Activated B cell treated with CpG ODN at 0.5 μM for 24 hours (primary cell): ENCODE results near the gene ZNF428. TPM values are rescaled to one million over a fixed set of nuclear protein-coding genes. Genes with fewer than 3 reads are reported as not detected.

Source experiments
- ATAC-seq: fragments of 200-7000 bp; cut with Tn5 transposase; one replicate; pipeline ENCODE4 v1.10.0; 2021; ENCODE audit warnings: low read depth, mild to moderate bottlenecking, moderate library complexity
- CTCF ChIA-PET: fragments of 350-600 bp; sonication (Branson Sonifier 250); formaldehyde crosslinking; loops from one replicate; lab custom pipeline; 2021; ENCODE audit warnings: antibody characterized with exemption; lab: Charles Lee
- POLR2A ChIA-PET: fragments of 350-600 bp; sonication (Branson Sonifier 250); formaldehyde crosslinking; loops from one replicate; lab custom pipeline; 2021; ENCODE audit warnings: antibody characterized with exemption; lab: Charles Lee
- DNase-seq: peaks from one replicate; pipeline ENCODE4 v3.0.0; 2022
- H3K27ac Mint-ChIP-seq: one replicate; pipeline ENCODE4 v1.8.0; 2020; ENCODE audit warnings: mixed read lengths
- H3K27me3 Mint-ChIP-seq: one replicate; pipeline ENCODE4 v1.8.0; 2021; ENCODE audit warnings: mixed read lengths
- H3K36me3 Mint-ChIP-seq: one replicate; pipeline ENCODE4 v1.8.0; 2021; ENCODE audit warnings: low read depth, mixed read lengths
- H3K4me1 Mint-ChIP-seq: one replicate; pipeline ENCODE4 v1.8.0; 2021; ENCODE audit warnings: mixed read lengths
- H3K4me3 Mint-ChIP-seq: one replicate; pipeline ENCODE4 v1.8.0; 2020; ENCODE audit warnings: mild to moderate bottlenecking, mixed read lengths
- H3K9me3 Mint-ChIP-seq: one replicate; pipeline ENCODE4 v1.8.0; 2020; ENCODE audit warnings: mixed read lengths
- CTCF ChIP-seq: fragments of 200-600 bp; IDR thresholded peaks from one replicate; pipeline ENCODE4 v1.8.0; 2022; ENCODE audit warnings: antibody characterized with exemption, mild to moderate bottlenecking
- intact Hi-C: fragments of 100-400 bp; cut with micrococcal nuclease; formaldehyde crosslinking; loops from one replicate; pipeline ENCODE4 v1.15.1; 2024
- total RNA-seq: library from RNA; stranded (reverse); gene quantifications from 2 replicates; pipeline ENCODE4 v1.2.3, GENCODE V29; 2022

Gene ZNF428
- total RNA-seq = 26.2 and 29.1 TPM in 2 replicates

GRCh38 chr19:43619262-43620060 lies at the start of gene ZNF428:
ZNF428 (minus strand) TSS chr19:43619629; CDS start chr19:43614304, 5,325 bp downstream.
- H3K4me1 Mint-ChIP-seq = peaks cover 21% of the 10 kb centered on the region
- H3K4me3 Mint-ChIP-seq = peak within 1 kb of the TSS; percentile 94
- H3K9me3 Mint-ChIP-seq = no peaks in the 10 kb centered on the region
- peak; percentile 87 for ATAC-seq
- CTCF ChIA-PET = no interaction called here
- H3K36me3 Mint-ChIP-seq = peaks cover 10% of the 10 kb centered on the region
- H3K27ac Mint-ChIP-seq = peak within 1 kb of the TSS; percentile 96
- TF ChIP-seq CTCF = no peak
- DNase-seq = peak; percentile 83
- H3K27me3 Mint-ChIP-seq = no peaks in the 10 kb centered on the region
- POLR2A ChIA-PET = interaction anchor here (0.7 to 1.7 kb wide), 5 partner anchors 15 to 135 kb away, joined by 3 to 7 read pairs (median 6); partner anchors contain the start of genes SMG9 and ZNF576
- intact Hi-C loops = loop anchor here (1.0 to 2.0 kb wide), 5 partner anchors 23 to 593 kb away; partner anchors contain the start of genes IRGQ, PINLYP, XRCC1 and ZNF227

- no peaks in the 10 kb centered on the region for H3K9me3 Mint-ChIP-seq
- peak; percentile 76 for DNase-seq
- H3K27me3 Mint-ChIP-seq = peaks cover 9% of the 10 kb centered on the region
- H3K4me1 Mint-ChIP-seq = peaks cover 44% of the 10 kb centered on the region
- peak; percentile 88 for ATAC-seq
- ChIA-PET CTCF (interaction anchor here (0.6 to 1.6 kb wide), 9 partner anchors 33 to 221 kb away, joined by 3 to 7 read pairs (median 4); partner anchors contain the start of gene KCNN4), POLR2A (interaction anchor here (0.6 to 1.6 kb wide), 17 partner anchors 32 to 832 kb away, joined by 3 to 16 read pairs (median 5); partner anchors contain the start of genes IRGQ, KCNN4, SMG9 and ZNF233)
- peak overlapping the region; percentile 24 for H3K27ac Mint-ChIP-seq
- TF ChIP-seq CTCF = no peak
- H3K36me3 Mint-ChIP-seq = no peaks in the 10 kb centered on the region
- H3K4me3 Mint-ChIP-seq = peak overlapping the region; percentile 80
- intact Hi-C loops = loop anchor here (1.0 to 10.0 kb wide), 9 partner anchors 33 to 204 kb away; partner anchors contain the start of genes IRGQ, ZNF428, ZNF575 and ZNF576
Observed at GRCh38 chr19:43668406-43669109, 49.1 kb upstream of the ZNF428 start.

- peaks cover 9% of the 10 kb centered on the region for H3K27me3 Mint-ChIP-seq
- ATAC-seq = no peak
- POLR2A ChIA-PET = interaction anchor here (0.6 to 1.6 kb wide), 15 partner anchors 33 to 592 kb away, joined by 3 to 16 read pairs (median 5); partner anchors contain the start of genes IRGQ, KCNN4, SMG9 and ZNF233
- H3K36me3 Mint-ChIP-seq = no peaks in the 10 kb centered on the region
- peak overlapping the region; percentile 80 for H3K4me3 Mint-ChIP-seq
- CTCF ChIA-PET = interaction anchor here (0.6 to 1.6 kb wide), 7 partner anchors 34 to 221 kb away, joined by 3 to 7 read pairs (median 4); partner anchors contain the start of gene KCNN4
- H3K4me1 Mint-ChIP-seq = peaks cover 44% of the 10 kb centered on the region
- intact Hi-C loops = loop anchor here (1.0 to 10.0 kb wide), 8 partner anchors 33 to 204 kb away; partner anchors contain the start of genes IRGQ, ZNF428, ZNF575 and ZNF576
- no peak for TF ChIP-seq CTCF
- peak overlapping the region; percentile 24 for H3K27ac Mint-ChIP-seq
- H3K9me3 Mint-ChIP-seq = no peaks in the 10 kb centered on the region
- DNase-seq = no peak
Observed at GRCh38 chr19:43667876-43668405, 48.5 kb upstream of the ZNF428 start.

- Mint-ChIP-seq H3K27me3 (peaks cover 9% of the 10 kb centered on the region), H3K27ac (no peak overlapping the region), H3K36me3 (no peaks in the 10 kb centered on the region), H3K4me3 (peak overlapping the region; percentile 80), H3K4me1 (peaks cover 44% of the 10 kb centered on the region), H3K9me3 (no peaks in the 10 kb centered on the region)
- no peak for DNase-seq
- ATAC-seq = no peak
- POLR2A ChIA-PET = interaction anchor here (1.5 kb wide), 1 partner anchor 113 kb away, joined by 11 read pairs; the partner anchor contains the start of gene KCNN4
- intact Hi-C loops = loop anchor here (5.0 to 10.0 kb wide), 2 partner anchors 35 to 58 kb away; no protein-coding TSS in a partner anchor
- CTCF ChIA-PET = interaction anchor here (1.3 kb wide), 1 partner anchor 142 kb away, joined by 7 read pairs; no protein-coding TSS in a partner anchor
- no peak for TF ChIP-seq CTCF
Observed at GRCh38 chr19:43667126-43667875, 47.9 kb upstream of the ZNF428 start.
